ENCODE results near the gene POR.

POR gene

DNA sequence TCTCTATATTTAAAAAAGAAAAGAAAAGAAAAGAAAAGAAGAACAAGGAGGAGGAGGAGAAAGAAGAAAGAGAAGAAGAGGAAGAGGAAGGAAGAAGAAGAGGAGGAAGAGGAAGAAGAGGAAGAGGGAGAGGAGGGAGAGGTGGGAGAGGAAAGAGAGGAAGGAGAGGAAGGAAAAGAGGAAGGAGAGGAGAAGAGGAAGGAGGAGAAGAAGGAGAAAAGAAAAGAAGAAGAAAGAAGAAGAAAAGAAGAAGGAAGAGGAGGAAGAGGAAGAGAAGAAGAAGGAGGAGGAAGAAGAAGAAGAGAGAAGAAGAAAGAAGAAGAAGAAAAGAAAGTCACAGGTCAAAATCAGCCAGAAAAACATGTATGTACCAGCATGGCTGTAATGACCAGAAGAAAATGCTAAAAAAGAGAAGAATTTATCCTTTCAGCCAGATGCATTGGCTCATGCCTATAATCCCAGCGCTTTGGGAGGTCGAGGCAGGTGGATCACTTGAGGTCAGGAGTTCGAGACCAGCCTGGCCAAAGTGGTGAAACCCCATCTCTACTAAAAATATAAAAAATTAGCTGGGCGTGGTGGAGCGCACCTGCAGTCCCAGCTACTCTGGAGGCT lies 5.3 kb upstream of the POR start:
- TF ChIP-seq, protein P1, sequence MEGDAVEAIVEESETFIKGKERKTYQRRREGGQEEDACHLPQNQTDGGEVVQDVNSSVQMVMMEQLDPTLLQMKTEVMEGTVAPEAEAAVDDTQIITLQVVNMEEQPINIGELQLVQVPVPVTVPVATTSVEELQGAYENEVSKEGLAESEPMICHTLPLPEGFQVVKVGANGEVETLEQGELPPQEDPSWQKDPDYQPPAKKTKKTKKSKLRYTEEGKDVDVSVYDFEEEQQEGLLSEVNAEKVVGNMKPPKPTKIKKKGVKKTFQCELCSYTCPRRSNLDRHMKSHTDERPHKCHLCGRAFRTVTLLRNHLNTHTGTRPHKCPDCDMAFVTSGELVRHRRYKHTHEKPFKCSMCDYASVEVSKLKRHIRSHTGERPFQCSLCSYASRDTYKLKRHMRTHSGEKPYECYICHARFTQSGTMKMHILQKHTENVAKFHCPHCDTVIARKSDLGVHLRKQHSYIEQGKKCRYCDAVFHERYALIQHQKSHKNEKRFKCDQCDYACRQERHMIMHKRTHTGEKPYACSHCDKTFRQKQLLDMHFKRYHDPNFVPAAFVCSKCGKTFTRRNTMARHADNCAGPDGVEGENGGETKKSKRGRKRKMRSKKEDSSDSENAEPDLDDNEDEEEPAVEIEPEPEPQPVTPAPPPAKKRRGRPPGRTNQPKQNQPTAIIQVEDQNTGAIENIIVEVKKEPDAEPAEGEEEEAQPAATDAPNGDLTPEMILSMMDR (IDR thresholded peaks at IDR 0.05) = no peak

DNA sequence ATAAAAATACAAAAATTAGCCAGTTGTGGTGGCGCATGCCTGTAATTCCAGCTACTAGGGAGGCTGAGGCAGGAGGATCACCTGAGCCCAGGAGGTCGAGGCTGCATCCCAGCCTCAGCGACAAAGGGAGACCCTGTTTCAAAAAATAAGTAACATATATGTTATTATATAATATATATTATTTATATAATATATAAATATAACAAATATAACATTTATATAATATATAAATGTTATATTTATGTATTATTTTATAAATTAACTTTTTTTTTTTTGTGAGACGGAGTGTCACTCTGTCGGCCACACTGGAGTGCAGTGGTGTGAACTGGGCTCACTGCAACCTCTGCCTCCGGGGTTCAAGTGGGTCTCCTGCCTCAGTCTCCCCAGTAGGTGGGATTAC lies 1.5 kb upstream of the POR start:
- TF ChIP-seq, protein P1 (IDR thresholded peaks at IDR 0.05) = no peak

DNA sequence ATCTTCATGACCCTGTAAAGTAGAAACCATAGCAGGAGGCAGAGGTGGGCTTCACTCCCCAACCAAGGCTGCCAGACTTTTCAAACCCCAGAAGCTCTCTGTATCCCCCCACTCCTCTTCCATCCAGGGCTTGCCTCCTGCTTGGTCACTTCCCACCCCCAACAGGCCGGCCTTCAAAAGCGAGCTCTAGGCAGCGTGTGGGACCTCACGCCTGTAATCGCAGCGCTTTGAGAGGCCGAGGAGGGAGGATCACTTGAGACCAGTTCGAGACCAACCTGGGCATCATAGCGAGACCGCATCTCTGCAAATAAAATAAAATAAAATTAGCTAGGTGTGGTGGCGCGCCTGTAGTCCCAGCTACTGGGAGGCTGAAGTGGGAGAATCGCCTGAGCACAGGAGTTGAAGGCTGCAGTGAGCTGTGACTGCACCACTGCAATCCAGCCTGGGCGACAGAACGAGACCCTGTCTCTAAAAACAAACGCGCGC lies 743 bp upstream of the POR start:
- TF ChIP-seq, protein P1 (IDR thresholded peaks at IDR 0.05) = no peak

DNA sequence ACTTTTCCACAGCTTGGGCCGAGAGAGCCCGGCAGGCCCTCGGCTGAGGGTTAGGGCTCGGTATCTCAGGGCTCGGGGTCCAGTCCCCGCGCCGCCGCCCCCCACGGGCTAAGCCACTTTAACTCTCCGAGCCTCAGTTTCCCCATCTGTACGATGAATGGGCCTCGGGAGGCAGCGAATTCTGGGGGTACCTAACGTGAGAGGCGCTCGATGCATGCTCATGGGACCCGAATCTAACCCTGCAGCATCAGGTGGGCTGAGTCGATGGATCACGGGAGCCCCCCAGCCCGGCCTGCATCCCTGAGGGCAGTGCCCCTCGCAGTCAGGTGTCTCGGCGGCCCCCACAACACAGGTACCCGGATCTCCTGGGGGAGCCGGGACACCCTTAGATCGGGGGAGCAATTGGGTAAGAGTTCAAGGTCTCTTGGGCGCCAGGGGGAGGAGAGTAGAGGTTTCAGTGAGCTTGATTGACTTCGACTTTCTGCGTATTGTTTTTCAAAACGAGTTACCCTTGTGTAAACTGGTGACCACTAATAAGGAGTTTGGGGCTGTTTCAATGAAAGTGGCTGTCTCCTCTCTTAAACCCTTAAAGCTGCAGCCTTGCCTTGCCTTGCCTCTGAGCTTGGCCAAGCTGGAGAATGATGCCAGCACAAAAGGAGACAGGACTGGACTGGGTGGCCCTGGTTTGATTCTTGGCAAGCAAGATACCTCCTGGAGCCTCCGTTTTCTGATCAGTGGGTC lies 631 bp downstream of the POR start:
- TF ChIP-seq, protein P1 (IDR thresholded peaks at IDR 0.05) = no peak

DNA sequence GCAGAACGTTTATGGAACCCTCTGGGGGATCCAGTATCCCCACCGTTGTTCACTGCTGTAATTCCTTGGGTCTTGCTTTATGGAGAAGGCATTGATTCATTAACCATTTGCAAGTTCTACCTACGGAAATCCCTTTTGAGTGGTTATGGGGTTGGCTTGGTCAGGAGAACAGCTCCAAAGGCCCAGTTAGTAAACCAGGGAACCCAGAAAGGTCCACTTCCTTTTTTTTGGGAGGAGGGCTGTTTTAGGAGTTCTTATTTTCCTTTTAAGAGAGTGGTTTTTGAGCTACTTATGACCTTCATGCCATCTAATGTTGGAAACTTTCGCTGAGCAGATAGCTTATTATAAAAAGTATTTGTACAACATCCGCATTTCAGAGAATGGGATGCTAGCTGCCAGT lies 1.3 kb downstream of the POR start:
- TF ChIP-seq, protein P1 (IDR thresholded peaks at IDR 0.05) = no peak

DNA sequence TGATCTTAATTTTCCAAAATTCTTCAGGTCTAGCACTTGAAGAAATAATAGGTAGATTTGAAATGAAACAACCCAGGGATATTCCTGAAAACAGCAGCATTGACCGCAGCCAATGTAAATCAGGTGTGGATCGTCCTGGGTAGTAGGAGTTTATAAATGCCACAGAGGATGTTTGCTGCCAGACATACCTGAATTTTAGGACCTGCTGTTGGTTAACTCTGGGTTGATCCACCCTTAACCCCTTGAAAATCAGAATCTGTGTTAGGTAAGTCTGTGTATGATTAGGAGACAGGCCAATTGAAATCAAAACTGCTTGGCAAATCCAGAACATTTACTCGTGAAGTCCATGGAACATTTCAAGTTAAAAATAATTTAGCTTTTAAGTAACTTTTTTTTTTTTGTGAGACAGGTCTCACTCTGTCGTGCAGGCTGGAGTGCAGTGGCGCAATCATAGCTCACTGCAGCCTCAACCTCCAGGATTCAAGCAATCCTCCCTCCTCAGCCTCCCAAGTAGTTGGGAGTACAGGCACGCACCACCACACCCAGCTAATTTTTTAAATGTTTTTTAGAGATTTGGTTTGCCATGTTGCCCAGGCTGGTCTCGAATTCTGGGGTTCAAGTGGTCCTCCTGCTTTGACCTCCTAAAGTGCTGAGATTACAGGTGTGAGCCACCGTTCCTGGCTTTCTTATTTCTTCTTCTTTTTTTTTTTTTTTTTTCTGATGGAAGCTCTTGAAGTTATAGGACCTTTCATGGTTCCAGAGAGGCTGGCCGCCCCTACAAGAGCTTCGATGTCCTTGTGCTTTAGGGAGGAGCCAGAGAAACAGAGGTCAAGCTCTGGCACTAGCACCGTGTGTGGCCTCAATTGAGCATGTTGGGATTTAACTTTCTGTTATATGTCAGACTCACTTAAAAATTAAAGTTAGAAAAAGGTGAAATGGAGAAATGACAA lies 2.0 kb downstream of the POR start:
- TF ChIP-seq, protein P1 (IDR thresholded peaks at IDR 0.05) = no peak

DNA sequence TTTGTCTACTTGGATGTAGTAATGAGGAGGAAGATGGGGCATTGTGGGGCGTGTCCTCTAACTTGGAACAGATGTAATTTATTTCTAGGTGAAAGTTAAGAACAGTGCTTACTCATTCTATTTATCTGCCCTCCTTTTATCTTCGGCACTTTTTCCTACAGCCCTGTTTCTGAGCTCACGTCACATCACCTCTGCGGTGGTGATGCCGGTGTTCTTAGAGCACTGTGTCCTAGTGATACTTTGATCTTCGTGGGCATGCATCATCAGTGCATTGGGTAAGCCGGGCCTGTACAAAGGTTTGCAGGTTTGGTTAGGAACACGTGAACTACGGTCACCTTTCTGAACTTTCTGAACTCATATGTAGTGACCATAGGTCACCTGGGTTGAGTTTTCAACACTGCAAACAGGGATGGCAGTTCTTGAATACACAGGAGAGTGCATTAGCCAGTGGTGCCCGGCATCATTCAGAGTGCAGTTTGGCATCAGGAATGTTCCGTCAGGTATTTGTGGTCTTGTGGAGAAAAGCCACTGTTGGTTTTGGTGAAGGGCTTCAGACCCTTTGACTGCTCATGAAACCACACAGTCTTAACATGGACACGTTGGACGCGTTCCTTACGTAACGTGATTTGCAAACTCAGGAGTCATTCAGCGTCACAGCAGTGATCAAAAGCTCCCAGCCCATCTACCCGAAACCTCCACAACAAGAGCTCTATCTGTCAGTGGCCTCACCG lies 5.6 kb downstream of the POR start:
- TF ChIP-seq, protein P1 (IDR thresholded peaks at IDR 0.05) = no peak

Data from LNCAP (cell line).